OCI-LY1 (cell line): ENCODE measurements around the gene DCAKD.
A peak's percentile ranks its signal among the peaks of the same experiment; 100 is the strongest.

Experiments
- H2AFZ ChIP-seq: fragments of 200-600 bp; sonication (generic), shearing (Covaris generic); 2 replicates; pipeline ENCODE4 v1.6.0; 2014; ENCODE audit warnings: antibody characterized with exemption, mild to moderate bottlenecking, low read length
- H3F3A ChIP-seq: fragments of 200-600 bp; sonication (generic), shearing (Covaris generic); 2 replicates; pipeline ENCODE4 v1.6.0; 2014; ENCODE audit warnings: mild to moderate bottlenecking, antibody characterized with exemption, low read length, moderate library complexity; ENCODE audit not compliant: insufficient read depth
- H3K27ac ChIP-seq: fragments of 200-600 bp; sonication (generic); 2 replicates; pipeline ENCODE4 v1.5.1; 2014; ENCODE audit warnings: low read length, mixed run types, mild to moderate bottlenecking, low read depth; ENCODE audit not compliant: poor library complexity, severe bottlenecking
- H3K27me3 ChIP-seq: fragments of 200-600 bp; sonication (generic); 2 replicates; pipeline ENCODE4 v1.6.0; 2014; ENCODE audit warnings: antibody characterized with exemption, mild to moderate bottlenecking, low read length, moderate library complexity; ENCODE audit not compliant: insufficient read depth
- H3K36me3 ChIP-seq: fragments of 200-600 bp; sonication (generic); 2 replicates; pipeline ENCODE4 v1.6.1; 2014; ENCODE audit warnings: mild to moderate bottlenecking, antibody characterized with exemption, low read length, moderate library complexity, mixed read lengths; ENCODE audit not compliant: insufficient read depth
- H3K4me1 ChIP-seq: fragments of 200-600 bp; sonication (generic); 2 replicates; pipeline ENCODE4 v1.5.1; 2014; ENCODE audit warnings: mild to moderate bottlenecking, low read length, moderate library complexity; ENCODE audit not compliant: insufficient read depth, severe bottlenecking
- H3K4me2 ChIP-seq: fragments of 200-600 bp; sonication (generic), shearing (Covaris generic); 2 replicates; pipeline ENCODE4 v1.6.1; 2014; ENCODE audit warnings: low read length
- H3K4me3 ChIP-seq: fragments of 200-600 bp; sonication (generic); 2 replicates; pipeline ENCODE4 v1.5.1; 2014; ENCODE audit warnings: low read length, low read depth, mild to moderate bottlenecking, mixed read lengths; ENCODE audit not compliant: poor library complexity, severe bottlenecking
- H3K79me2 ChIP-seq: fragments of 200-600 bp; shearing (Covaris generic); 2 replicates; pipeline ENCODE4 v1.6.1; 2016; ENCODE audit warnings: mixed run types, low read length, mixed read lengths; ENCODE audit not compliant: insufficient read depth
- H3K9ac ChIP-seq: fragments of 200-600 bp; sonication (generic), shearing (Covaris generic); 2 replicates; pipeline ENCODE4 v1.6.1; 2014; ENCODE audit warnings: mild to moderate bottlenecking, low read length, mixed read lengths
- H3K9me2 ChIP-seq: fragments of 200-600 bp; sonication (generic), shearing (Covaris generic); 2 replicates; pipeline ENCODE4 v1.6.1; 2014; ENCODE audit warnings: low read depth, mild to moderate bottlenecking, low read length, mixed read lengths
- H3K9me3 ChIP-seq: fragments of 200-600 bp; shearing (Covaris generic); 2 replicates; pipeline ENCODE4 v1.6.1; 2014; ENCODE audit warnings: low read length, mixed read lengths
- H4K20me1 ChIP-seq: fragments of 200-600 bp; sonication (generic), shearing (Covaris generic); 2 replicates; pipeline ENCODE4 v1.6.0; 2016; ENCODE audit warnings: mild to moderate bottlenecking, low read length; ENCODE audit not compliant: insufficient read depth
- CTCF ChIP-seq: fragments of 200-600 bp; sonication (generic), shearing (Covaris generic); IDR thresholded peaks from 2 replicates; pipeline ENCODE4 v1.5.1; 2017; ENCODE audit warnings: mild to moderate bottlenecking, antibody characterized with exemption, low read length, moderate library complexity, mixed read lengths
- EZH2 ChIP-seq: fragments of 200-600 bp; sonication (generic), shearing (Covaris generic); IDR thresholded peaks from 2 replicates; pipeline ENCODE4 v1.8.0; 2017; ENCODE audit warnings: borderline replicate concordance, mixed run types, mild to moderate bottlenecking, antibody characterized with exemption, low read length, moderate library complexity, mixed read lengths

DCAKD gene

GRCh38 chr17:45021607-45022287 lies 29.7 kb downstream of the DCAKD start:
- peaks cover 27% of the 10 kb centered on the region for H3K27me3 ChIP-seq
- peak overlapping the region; percentile 36 for H3K4me3 ChIP-seq
- H3K36me3 ChIP-seq = peaks cover 17% of the 10 kb centered on the region
- no peak for TF ChIP-seq EZH2
- TF ChIP-seq CTCF = peak; percentile 62
- H3K9me3 ChIP-seq = no peaks in the 10 kb centered on the region
- peaks cover 25% of the 10 kb centered on the region for H3K4me1 ChIP-seq
- H3F3A ChIP-seq = no peaks in the 10 kb centered on the region
- no peak overlapping the region for H3K27ac ChIP-seq
- H3K4me2 ChIP-seq = peak overlapping the region; percentile 50
- H4K20me1 ChIP-seq = no peaks in the 10 kb centered on the region
- H3K9me2 ChIP-seq = no peaks in the 10 kb centered on the region
- H2AFZ ChIP-seq = no peak overlapping the region
- no peaks in the 10 kb centered on the region for H3K79me2 ChIP-seq
- H3K9ac ChIP-seq = peak overlapping the region; percentile 31; the same call in 1 of the 2 replicates

- H3F3A ChIP-seq = no peaks in the 10 kb centered on the region
- no peak overlapping the region for H3K4me2 ChIP-seq
- no peaks in the 10 kb centered on the region for H4K20me1 ChIP-seq
- peaks cover 25% of the 10 kb centered on the region for H3K4me1 ChIP-seq
- H3K4me3 ChIP-seq = no peak overlapping the region
- no peaks in the 10 kb centered on the region for H3K9me2 ChIP-seq
- TF ChIP-seq CTCF = no peak
- TF ChIP-seq EZH2 = no peak
- no peaks in the 10 kb centered on the region for H3K9me3 ChIP-seq
- no peak overlapping the region for H2AFZ ChIP-seq
- H3K79me2 ChIP-seq = no peaks in the 10 kb centered on the region
- H3K36me3 ChIP-seq = peaks cover 13% of the 10 kb centered on the region; the same call in 1 of the 2 replicates
- H3K9ac ChIP-seq = no peak overlapping the region
- peaks cover 27% of the 10 kb centered on the region for H3K27me3 ChIP-seq
- H3K27ac ChIP-seq = no peak overlapping the region
These were observed 30.9 kb downstream of the DCAKD start for GRCh38 chr17:45020354-45021138.

- Histone ChIP-seq H3K9ac (peak overlapping the region; percentile 55; the same call in 1 of the 2 replicates), H3K27me3 (peaks cover 27% of the 10 kb centered on the region), H3K4me1 (peaks cover 25% of the 10 kb centered on the region), H3K36me3 (peaks cover 5% of the 10 kb centered on the region; the same call in 1 of the 2 replicates), H3K4me2 (peak overlapping the region; percentile 85), H3K79me2 (no peaks in the 10 kb centered on the region), H3K4me3 (peak overlapping the region; percentile 56), H3K9me3 (no peaks in the 10 kb centered on the region), H3F3A (no peaks in the 10 kb centered on the region), H3K9me2 (no peaks in the 10 kb centered on the region), H2AFZ (no peak overlapping the region), H3K27ac (no peak overlapping the region), H4K20me1 (no peaks in the 10 kb centered on the region)
- TF ChIP-seq EZH2 = no peak
- no peak; the same call in 1 of the 2 replicates for TF ChIP-seq CTCF
These were observed 32.4 kb downstream of the DCAKD start for GRCh38 chr17:45018848-45019711.
